ENCODE measurements around the gene SELENOO.

Gene SELENOO

DNA sequence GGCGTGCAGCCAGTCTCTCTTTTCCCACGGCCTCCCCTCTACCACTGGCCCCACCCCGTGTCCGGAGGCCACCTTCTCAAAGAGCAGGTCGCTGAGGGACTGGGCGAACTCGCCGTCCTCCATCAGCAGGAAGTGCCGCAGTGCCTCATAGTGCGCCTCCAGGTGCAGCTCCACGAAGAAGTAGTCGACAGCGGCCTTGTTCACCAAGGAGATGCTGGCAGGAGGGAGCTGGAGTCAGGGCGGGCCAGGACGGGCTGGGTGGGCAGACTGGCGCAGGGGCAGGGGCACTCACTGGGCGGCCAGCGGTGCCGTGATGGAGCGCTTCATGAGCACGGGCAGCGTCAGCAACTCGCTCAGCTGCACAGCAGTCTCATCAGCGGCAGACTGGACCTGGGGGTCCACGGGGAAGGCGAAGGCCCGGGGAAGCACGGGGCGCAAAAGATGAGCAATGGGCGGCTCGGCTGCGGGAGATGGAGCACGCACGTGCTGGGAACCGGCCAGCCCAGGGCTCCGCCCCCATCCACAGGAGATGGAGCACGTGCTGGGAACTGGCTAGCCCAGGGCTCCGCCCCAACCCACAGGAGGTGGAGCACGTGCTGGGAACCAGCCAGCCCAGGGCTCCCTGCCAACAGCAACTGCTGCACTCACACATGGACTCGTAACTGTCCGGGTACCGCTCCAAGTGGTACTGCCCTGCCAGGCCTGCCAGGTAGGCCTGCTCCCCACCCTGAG, 18.4 kb downstream of the SELENOO start:
- FAIRE-seq (no peak), DNase-seq (ENCODE audit: insufficient read length, low spot score) (no peak)
- TF ChIP-seq TAF1 (IDR thresholded peaks at IDR 0.05; ENCODE audit: low read depth, low read length) = no peak
- no peak for TF ChIP-seq POU2F2 (IDR thresholded peaks at IDR 0.05; ENCODE audit: low read depth, low read length)
- no peak for TF ChIP-seq PAX5 (IDR thresholded peaks at IDR 0.05; ENCODE audit: insufficient read depth, low read length, severe bottlenecking)
- TF ChIP-seq POLR2A (IDR thresholded peaks at IDR 0.05; ENCODE audit: low read depth, low read length) = no peak
- TF ChIP-seq SPI1 (IDR thresholded peaks at IDR 0.05; ENCODE audit: low read depth, low read length) = no peak
- no peak for TF ChIP-seq POLR2AphosphoS5 (IDR thresholded peaks at IDR 0.05; ENCODE audit: low read depth, low read length)

DNA sequence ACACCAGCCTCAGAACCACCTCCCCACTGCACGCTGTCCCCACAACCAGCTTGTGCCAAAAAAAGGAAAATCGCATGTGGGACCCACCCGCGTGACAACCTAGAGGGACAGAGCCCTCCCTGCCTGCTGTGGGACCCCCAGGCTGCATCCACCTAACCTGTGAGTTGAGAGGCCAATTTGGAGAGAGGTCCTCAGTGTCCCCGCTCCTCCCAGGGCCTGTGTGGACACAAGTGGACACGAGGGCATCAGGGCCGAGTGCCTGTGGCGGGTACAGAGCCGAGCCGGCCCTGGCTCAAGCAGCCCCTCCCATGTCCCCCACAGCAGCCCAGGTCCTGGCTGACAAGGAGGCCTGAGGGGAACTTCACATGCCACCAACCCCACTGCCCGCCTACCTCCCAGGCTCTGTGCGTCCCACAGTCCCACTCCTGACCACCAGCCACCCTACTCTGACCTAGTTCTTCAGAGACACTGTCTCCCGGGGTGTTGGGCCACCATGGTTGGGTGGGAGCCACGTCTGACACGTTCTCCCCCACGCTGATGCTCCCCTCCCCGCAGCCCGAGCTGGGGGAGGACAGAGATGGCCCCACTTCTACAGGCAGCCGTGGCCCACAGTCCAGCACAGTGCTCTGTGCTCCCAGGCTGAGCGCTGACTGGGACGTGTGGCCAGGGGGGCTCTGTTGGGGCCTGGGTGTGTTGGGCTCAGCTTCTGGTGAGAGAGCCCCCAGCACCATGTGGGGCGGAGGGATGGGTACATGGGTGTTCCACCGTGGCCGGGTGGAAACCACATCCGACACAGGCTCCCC, 19.2 kb downstream of the SELENOO start:
- no peak for FAIRE-seq
- DNase-seq (ENCODE audit: insufficient read length, low spot score) = no peak
- TF ChIP-seq POU2F2 (IDR thresholded peaks at IDR 0.05; ENCODE audit: low read depth, low read length) (no peak), POLR2A (IDR thresholded peaks at IDR 0.05; ENCODE audit: low read depth, low read length) (no peak), PAX5 (IDR thresholded peaks at IDR 0.05; ENCODE audit: insufficient read depth, low read length, severe bottlenecking) (no peak), POLR2AphosphoS5 (IDR thresholded peaks at IDR 0.05; ENCODE audit: low read depth, low read length) (no peak), SPI1 (IDR thresholded peaks at IDR 0.05; ENCODE audit: low read depth, low read length) (no peak), TAF1 (IDR thresholded peaks at IDR 0.05; ENCODE audit: low read depth, low read length) (no peak)

GRCh38 chr22:50220603-50221409, 20.0 kb downstream of the SELENOO start:
- no peak for DNase-seq (ENCODE audit: insufficient read length, low spot score)
- peak; percentile 45 for FAIRE-seq
- TF ChIP-seq TAF1 (IDR thresholded peaks at IDR 0.05; ENCODE audit: low read depth, low read length) (no peak), SPI1 (IDR thresholded peaks at IDR 0.05; ENCODE audit: low read depth, low read length) (no peak), POU2F2 (IDR thresholded peaks at IDR 0.05; ENCODE audit: low read depth, low read length) (no peak), POLR2A (IDR thresholded peaks at IDR 0.05; ENCODE audit: low read depth, low read length) (no peak), POLR2AphosphoS5 (IDR thresholded peaks at IDR 0.05; ENCODE audit: low read depth, low read length) (no peak), PAX5 (IDR thresholded peaks at IDR 0.05; ENCODE audit: insufficient read depth, low read length, severe bottlenecking) (no peak)

GRCh38 chr22:50221410-50222300, 20.8 kb downstream of the SELENOO start:
- no peak for TF ChIP-seq PAX5 (IDR thresholded peaks at IDR 0.05; ENCODE audit: insufficient read depth, low read length, severe bottlenecking)
- no peak for TF ChIP-seq POLR2AphosphoS5 (IDR thresholded peaks at IDR 0.05; ENCODE audit: low read depth, low read length)
- no peak for TF ChIP-seq POLR2A (IDR thresholded peaks at IDR 0.05; ENCODE audit: low read depth, low read length)
- TF ChIP-seq POU2F2 (IDR thresholded peaks at IDR 0.05; ENCODE audit: low read depth, low read length) = no peak
- no peak for TF ChIP-seq TAF1 (IDR thresholded peaks at IDR 0.05; ENCODE audit: low read depth, low read length)
- TF ChIP-seq SPI1 (IDR thresholded peaks at IDR 0.05; ENCODE audit: low read depth, low read length) = no peak
- no peak for DNase-seq (ENCODE audit: insufficient read length, low spot score)
- no peak for FAIRE-seq

GRCh38 chr22:50222508-50222907, 21.7 kb downstream of the SELENOO start:
- TF ChIP-seq POU2F2 (IDR thresholded peaks at IDR 0.05; ENCODE audit: low read depth, low read length) (no peak), POLR2A (IDR thresholded peaks at IDR 0.05; ENCODE audit: low read depth, low read length) (no peak), PAX5 (IDR thresholded peaks at IDR 0.05; ENCODE audit: insufficient read depth, low read length, severe bottlenecking) (no peak), TAF1 (IDR thresholded peaks at IDR 0.05; ENCODE audit: low read depth, low read length) (no peak), SPI1 (IDR thresholded peaks at IDR 0.05; ENCODE audit: low read depth, low read length) (no peak), POLR2AphosphoS5 (IDR thresholded peaks at IDR 0.05; ENCODE audit: low read depth, low read length) (no peak)
- FAIRE-seq = no peak

GRCh38 chr22:50224071-50224470, 23.3 kb downstream of the SELENOO start:
- no peak for TF ChIP-seq POLR2A (IDR thresholded peaks at IDR 0.05; ENCODE audit: low read depth, low read length)
- no peak for TF ChIP-seq POU2F2 (IDR thresholded peaks at IDR 0.05; ENCODE audit: low read depth, low read length)
- DNase-seq (ENCODE audit: insufficient read length, low spot score) (no peak), FAIRE-seq (no peak)

More at GRCh38 chr22:50222508-50222907, 21.7 kb downstream of the SELENOO start:
- DNase-seq (ENCODE audit: insufficient read length, low spot score) = no peak

GRCh38 chr22:50225200-50225969, 24.6 kb downstream of the SELENOO start:
- no peak for TF ChIP-seq POLR2AphosphoS5 (IDR thresholded peaks at IDR 0.05; ENCODE audit: low read depth, low read length)
- TF ChIP-seq POU2F2 (IDR thresholded peaks at IDR 0.05; ENCODE audit: low read depth, low read length) = no peak
- TF ChIP-seq SPI1 (IDR thresholded peaks at IDR 0.05; ENCODE audit: low read depth, low read length) = no peak
- no peak for TF ChIP-seq PAX5 (IDR thresholded peaks at IDR 0.05; ENCODE audit: insufficient read depth, low read length, severe bottlenecking)
- no peak for TF ChIP-seq POLR2A (IDR thresholded peaks at IDR 0.05; ENCODE audit: low read depth, low read length)
- TF ChIP-seq TAF1 (IDR thresholded peaks at IDR 0.05; ENCODE audit: low read depth, low read length) = no peak
- DNase-seq (ENCODE audit: insufficient read length, low spot score) (no peak), FAIRE-seq (no peak)
